ENCODE data around the gene PCSK9.

- TF ChIP-seq POLR2A (IDR thresholded peaks at IDR 0.05), result no peak
- TF ChIP-seq CTCF (IDR thresholded peaks at IDR 0.05 in 4 of 5, conservative IDR thresholded peaks at IDR 0.05 in 1 of 5), result no peak
Measured at GRCh38 chr1:55060133-55060999, 21.0 kb downstream of the PCSK9 start.

Data from gastrocnemius medialis (tissue), 4 donors.